ENCODE data around the gene ZBTB20. TPM values are rescaled to one million over a fixed set of nuclear protein-coding genes. Genes with fewer than 3 reads are reported as not detected.

ZBTB20 gene
- total and polyA plus RNA-seq, 7 donors = under 0.01 to 113 (median 58.6) TPM

GRCh38 chr3:115071601-115072000 lies 75.5 kb downstream of the ZBTB20 start:
- intact Hi-C loops (cut with DNase I) = no loop called here
- Histone ChIP-seq H3K4me3 (no peak overlapping the region), H3K36me3 (no peaks in the 10 kb centered on the region), H3K9me3 (no peaks in the 10 kb centered on the region), H3K27ac (peak overlapping the region in 3 of 4 donors; percentile 8 to 27 (median 21)), H3K4me1 (peaks cover 0 to 44% (median 21%) of the 10 kb centered on the region in 4 donors), H3K27me3 (no peaks in the 10 kb centered on the region)
- DNase-seq = no peak
- WGBS, 2 donors = 77 to 86% methylated on average over 5 of the region's 5 CpGs
- no peak for TF ChIP-seq POLR2A (IDR thresholded peaks at IDR 0.05)
- TF ChIP-seq POLR2AphosphoS5 (IDR thresholded peaks at IDR 0.05) = peak in 1 of 4 donors; percentile 22

GRCh38 chr3:115071166-115071565 lies 75.9 kb downstream of the ZBTB20 start:
- intact Hi-C loops (cut with DNase I) = no loop called here
- H3K9me3 ChIP-seq = no peaks in the 10 kb centered on the region
- WGBS, 2 donors = 92 to 94% methylated on average over 2 of the region's 2 CpGs
- no peaks in the 10 kb centered on the region for H3K36me3 ChIP-seq
- no peaks in the 10 kb centered on the region for H3K27me3 ChIP-seq
- peak overlapping the region in 2 of 4 donors; percentile 8 to 21 for H3K27ac ChIP-seq
- peaks cover 0 to 44% (median 21%) of the 10 kb centered on the region in 4 donors for H3K4me1 ChIP-seq
- DNase-seq = no peak
- TF ChIP-seq POLR2AphosphoS5 (IDR thresholded peaks at IDR 0.05) = no peak
- no peak for TF ChIP-seq EP300 (IDR thresholded peaks at IDR 0.05)
- TF ChIP-seq CTCF (IDR thresholded peaks at IDR 0.05) = no peak
- TF ChIP-seq POLR2A (IDR thresholded peaks at IDR 0.05) = no peak
- no peak overlapping the region for H3K4me3 ChIP-seq

GRCh38 chr3:115068799-115069198 lies 78.3 kb downstream of the ZBTB20 start:
- Histone ChIP-seq H3K36me3 (no peaks in the 10 kb centered on the region), H3K27me3 (no peaks in the 10 kb centered on the region), H3K4me1 (peaks cover 0 to 36% (median 18%) of the 10 kb centered on the region in 4 donors), H3K9me3 (no peaks in the 10 kb centered on the region), H3K27ac (no peak overlapping the region), H3K4me3 (no peak overlapping the region)
- intact Hi-C loops (cut with DNase I) = no loop called here
- no peak for DNase-seq
- no peak for TF ChIP-seq POLR2AphosphoS5 (IDR thresholded peaks at IDR 0.05)
- no peak for TF ChIP-seq POLR2A (IDR thresholded peaks at IDR 0.05)
- TF ChIP-seq CTCF (IDR thresholded peaks at IDR 0.05) = no peak
- no peak for TF ChIP-seq EP300 (IDR thresholded peaks at IDR 0.05)

- TF ChIP-seq POLR2AphosphoS5 (IDR thresholded peaks at IDR 0.05) = no peak
- TF ChIP-seq POLR2A (IDR thresholded peaks at IDR 0.05) = no peak
- no peak for TF ChIP-seq CTCF (IDR thresholded peaks at IDR 0.05)
- TF ChIP-seq EP300 (IDR thresholded peaks at IDR 0.05) = no peak
- no peak for DNase-seq
- H3K4me3 ChIP-seq = no peak overlapping the region
- no peaks in the 10 kb centered on the region for H3K27me3 ChIP-seq
- intact Hi-C loops (cut with DNase I) = no loop called here
- H3K4me1 ChIP-seq = peaks cover 0 to 6% (median 0%) of the 10 kb centered on the region in 4 donors
- no peaks in the 10 kb centered on the region for H3K36me3 ChIP-seq
- H3K9me3 ChIP-seq = no peaks in the 10 kb centered on the region
- H3K27ac ChIP-seq = no peak overlapping the region
These were observed 84.6 kb downstream of the ZBTB20 start for GRCh38 chr3:115062412-115062956.

- TF ChIP-seq CTCF (IDR thresholded peaks at IDR 0.05) = no peak
- no peak for TF ChIP-seq POLR2A (IDR thresholded peaks at IDR 0.05)
- TF ChIP-seq EP300 (IDR thresholded peaks at IDR 0.05) = no peak
- no peak for TF ChIP-seq POLR2AphosphoS5 (IDR thresholded peaks at IDR 0.05)
These were observed 85.1 kb downstream of the ZBTB20 start for GRCh38 chr3:115062009-115062408.

More at GRCh38 chr3:115062009-115062408, 85.1 kb downstream of the ZBTB20 start:
- DNase-seq = no peak
- WGBS, 2 donors = 15 to 58% methylated on average over 2 of the region's 2 CpGs
- H3K36me3 ChIP-seq = no peaks in the 10 kb centered on the region
- no peak overlapping the region for H3K4me3 ChIP-seq
- H3K4me1 ChIP-seq = peaks cover 0 to 6% (median 0%) of the 10 kb centered on the region in 4 donors
- no peak overlapping the region for H3K27ac ChIP-seq
- intact Hi-C loops (cut with DNase I) = no loop called here
- H3K27me3 ChIP-seq = no peaks in the 10 kb centered on the region
- no peaks in the 10 kb centered on the region for H3K9me3 ChIP-seq
